SJCRH30 (cell line): ENCODE measurements around the gene TGM2. TPM values are rescaled to one million over a fixed set of nuclear protein-coding genes. Genes with fewer than 3 reads are reported as not detected.

Experiments
- DNase-seq, 2 experiments: peaks; one replicate each; pipeline ENCODE4 v3.0.0-alpha.2; 2015 to 2020
- H3K27ac ChIP-seq: fragments of 250-450 bp; sonication (Bioruptor Pico); 2 replicates; pipeline ENCODE4 v1.5.1; 2020; ENCODE audit warnings: mild to moderate bottlenecking, moderate library complexity
- H3K27me3 ChIP-seq: fragments of 250-450 bp; sonication (Bioruptor Pico); 2 replicates; pipeline ENCODE4 v1.5.1; 2020; ENCODE audit warnings: mild to moderate bottlenecking, moderate library complexity
- H3K36me3 ChIP-seq: fragments of 250-450 bp; sonication (Bioruptor Pico); 2 replicates; pipeline ENCODE4 v1.5.1; 2020; ENCODE audit warnings: mild to moderate bottlenecking, moderate library complexity
- H3K4me1 ChIP-seq: fragments of 250-450 bp; sonication (Bioruptor Pico); 2 replicates; pipeline ENCODE4 v1.5.1; 2020; ENCODE audit warnings: mild to moderate bottlenecking, moderate library complexity
- H3K4me3 ChIP-seq: fragments of 250-450 bp; sonication (Bioruptor Pico); 2 replicates; pipeline ENCODE4 v1.5.1; 2020; ENCODE audit warnings: mild to moderate bottlenecking, moderate library complexity
- H3K9me3 ChIP-seq: fragments of 250-450 bp; sonication (Bioruptor Pico); replicated peaks from 2 replicates; pipeline ENCODE4 v1.5.1; 2020; ENCODE audit warnings: mild to moderate bottlenecking, moderate library complexity
- total RNA-seq: library from RNA; depleted of rRNA; stranded (reverse); fragments of >200 nt; shearing (Covaris generic); gene quantifications from 2 replicates; pipeline ENCODE4 v1.2.3, GENCODE V29; 2014

TGM2 gene
- total RNA-seq, 1 experiment from 2014 or later = 0.10 TPM

- no peaks in the 10 kb centered on the region for H3K27me3 ChIP-seq
- no peak overlapping the region for H3K4me3 ChIP-seq
- DNase-seq = no peak
- peaks cover 23% of the 10 kb centered on the region for H3K4me1 ChIP-seq
- H3K27ac ChIP-seq = no peak overlapping the region
- H3K9me3 ChIP-seq = no peaks in the 10 kb centered on the region
- H3K36me3 ChIP-seq = no peaks in the 10 kb centered on the region
These were observed 31.2 kb downstream of the TGM2 start for GRCh38 chr20:38133680-38134426.

GRCh38 chr20:38132910-38133501, 32.1 kb downstream of the TGM2 start:
- Histone ChIP-seq H3K4me1 (peaks cover 20% of the 10 kb centered on the region), H3K4me3 (no peak overlapping the region), H3K36me3 (no peaks in the 10 kb centered on the region), H3K27ac (no peak overlapping the region), H3K27me3 (no peaks in the 10 kb centered on the region), H3K9me3 (no peaks in the 10 kb centered on the region)
- DNase-seq = no peak

GRCh38 chr20:38132156-38132909, 32.7 kb downstream of the TGM2 start:
- no peaks in the 10 kb centered on the region for H3K27me3 ChIP-seq
- H3K36me3 ChIP-seq = no peaks in the 10 kb centered on the region
- H3K27ac ChIP-seq = no peak overlapping the region
- DNase-seq = no peak
- no peak overlapping the region for H3K4me3 ChIP-seq
- no peaks in the 10 kb centered on the region for H3K9me3 ChIP-seq
- peaks cover 26% of the 10 kb centered on the region for H3K4me1 ChIP-seq

GRCh38 chr20:38131588-38132121, 33.4 kb downstream of the TGM2 start:
- no peak overlapping the region for H3K27ac ChIP-seq
- no peak for DNase-seq
- H3K9me3 ChIP-seq = no peaks in the 10 kb centered on the region
- H3K4me3 ChIP-seq = no peak overlapping the region
- no peaks in the 10 kb centered on the region for H3K36me3 ChIP-seq
- peaks cover 31% of the 10 kb centered on the region for H3K4me1 ChIP-seq
- no peaks in the 10 kb centered on the region for H3K27me3 ChIP-seq

GRCh38 chr20:38130687-38131587, 34.1 kb downstream of the TGM2 start:
- H3K27ac ChIP-seq = no peak overlapping the region
- H3K4me1 ChIP-seq = peaks cover 38% of the 10 kb centered on the region

GRCh38 chr20:38129893-38130609, 35.0 kb downstream of the TGM2 start:
- Histone ChIP-seq H3K4me1 (peaks cover 43% of the 10 kb centered on the region), H3K9me3 (no peaks in the 10 kb centered on the region), H3K36me3 (no peaks in the 10 kb centered on the region), H3K27ac (no peak overlapping the region), H3K4me3 (no peak overlapping the region), H3K27me3 (no peaks in the 10 kb centered on the region)
- DNase-seq = no peak

More at GRCh38 chr20:38130687-38131587, 34.1 kb downstream of the TGM2 start:
- Histone ChIP-seq H3K9me3 (no peaks in the 10 kb centered on the region), H3K36me3 (no peaks in the 10 kb centered on the region), H3K4me3 (no peak overlapping the region), H3K27me3 (no peaks in the 10 kb centered on the region)
- DNase-seq = no peak

- H3K9me3 ChIP-seq = no peaks in the 10 kb centered on the region
- H3K27ac ChIP-seq = no peak overlapping the region
- no peaks in the 10 kb centered on the region for H3K27me3 ChIP-seq
- DNase-seq = no peak
- no peak overlapping the region for H3K4me3 ChIP-seq
- no peaks in the 10 kb centered on the region for H3K36me3 ChIP-seq
- peaks cover 40% of the 10 kb centered on the region for H3K4me1 ChIP-seq
These were observed 35.7 kb downstream of the TGM2 start for GRCh38 chr20:38129248-38129865.

GRCh38 chr20:38128691-38129090, 36.4 kb downstream of the TGM2 start:
- H3K27me3 ChIP-seq = no peaks in the 10 kb centered on the region
- H3K36me3 ChIP-seq = no peaks in the 10 kb centered on the region
- no peak for DNase-seq
- H3K27ac ChIP-seq = no peak overlapping the region
- H3K4me1 ChIP-seq = peaks cover 34% of the 10 kb centered on the region
- H3K4me3 ChIP-seq = no peak overlapping the region
- H3K9me3 ChIP-seq = no peaks in the 10 kb centered on the region

GRCh38 chr20:38127920-38128528, 37.0 kb downstream of the TGM2 start:
- Histone ChIP-seq H3K36me3 (no peaks in the 10 kb centered on the region), H3K27me3 (no peaks in the 10 kb centered on the region), H3K9me3 (no peaks in the 10 kb centered on the region), H3K4me3 (no peak overlapping the region), H3K27ac (no peak overlapping the region), H3K4me1 (peaks cover 38% of the 10 kb centered on the region)
- DNase-seq = no peak

- no peaks in the 10 kb centered on the region for H3K36me3 ChIP-seq
- H3K27ac ChIP-seq = peak overlapping the region; percentile 35
- DNase-seq = peak; percentile 91 to 97
- H3K4me1 ChIP-seq = peaks cover 39% of the 10 kb centered on the region
- H3K4me3 ChIP-seq = no peak overlapping the region
- H3K9me3 ChIP-seq = no peaks in the 10 kb centered on the region
- no peaks in the 10 kb centered on the region for H3K27me3 ChIP-seq
These were observed 38.0 kb downstream of the TGM2 start for GRCh38 chr20:38126932-38127621.

- H3K27ac ChIP-seq = peak overlapping the region; percentile 35
These were observed 38.7 kb downstream of the TGM2 start for GRCh38 chr20:38126146-38126921.

More at GRCh38 chr20:38126146-38126921, 38.7 kb downstream of the TGM2 start:
- peaks cover 37% of the 10 kb centered on the region for H3K4me1 ChIP-seq
- no peaks in the 10 kb centered on the region for H3K9me3 ChIP-seq
- no peak for DNase-seq
- H3K36me3 ChIP-seq = no peaks in the 10 kb centered on the region
- no peak overlapping the region for H3K4me3 ChIP-seq
- no peaks in the 10 kb centered on the region for H3K27me3 ChIP-seq
